GM12878 (cell line): ENCODE data around the gene PSMC3. TPM values are rescaled to one million over a fixed set of nuclear protein-coding genes. Genes with fewer than 3 reads are reported as not detected.

Experiments used
- ATAC-seq: fragments of 200-7000 bp; cut with Tn5 transposase; 3 replicates; pipeline ENCODE4 v1.9.1; 2020; ENCODE audit warnings: mild to moderate bottlenecking, moderate library complexity
- BruUV-seq: library from RNA; stranded (reverse); fragments of 400-500 nt; replicated peaks from 2 replicates; lab custom pipeline; 2021; lab: Mats Ljungman, UMichigan
- CTCF ChIA-PET: fragments of 300-600 bp; sonication (Branson Sonifier 250); formaldehyde crosslinking; extraction: SDS; loops from one replicate; lab custom pipeline; 2021; ENCODE audit warnings: inconsistent platforms; lab: Yijun Ruan, JAX
- POLR2A ChIA-PET: fragments of 350-600 bp; formaldehyde crosslinking; extraction: SDS; loops from one replicate; lab custom pipeline; 2021; ENCODE audit warnings: inconsistent platforms; lab: Charles Lee
- RAD21 ChIA-PET: fragments of 300-600 bp; sonication (Branson Sonifier 250); formaldehyde crosslinking; loops from one replicate; lab custom pipeline; 2023; ENCODE audit warnings: antibody characterized with exemption; ENCODE audit not compliant: unreplicated experiment; lab: Charles Lee
- SMC1A ChIA-PET: fragments of 300-600 bp; sonication (Branson Sonifier 250); formaldehyde crosslinking; loops from one replicate; lab custom pipeline; 2023; ENCODE audit not compliant: unreplicated experiment, uncharacterized antibody; lab: Charles Lee
- DNase-seq: peaks from one replicate; pipeline ENCODE4 v3.0.0-alpha.2; 2011; ENCODE audit warnings: low read depth, low spot score
- FAIRE-seq: peaks from 3 replicates; lab custom pipeline; 2011; peaks lifted over from hg19 to GRCh38; lab: Jason Lieb, UNC
- H2AFZ ChIP-seq: 2 replicates; pipeline ENCODE4 v1.6.0; 2011; ENCODE audit warnings: low read depth, low read length, control low read depth; ENCODE audit not compliant: control insufficient read depth
- H3K27ac ChIP-seq: 2 replicates; pipeline ENCODE4 v1.5.1; 2011; ENCODE audit warnings: control low read depth; ENCODE audit not compliant: control insufficient read depth, insufficient read depth
- H3K27me3 ChIP-seq, 2 experiments: replicated peaks in 1 of 2; 2 replicates each; pipeline versions ENCODE4 v1.6.0 to v1.6.1; 2011; ENCODE audit warnings: low read length in 1 of 2; ENCODE audit not compliant: control insufficient read depth in 2 of 2, insufficient read depth in 2 of 2
- H3K36me3 ChIP-seq, 2 experiments: 2 replicates each; pipeline ENCODE4 v1.5.1; 2011; ENCODE audit warnings: low read length in 1 of 2; ENCODE audit not compliant: control insufficient read depth in 2 of 2, insufficient read depth in 2 of 2
- H3K4me1 ChIP-seq: 2 replicates; pipeline ENCODE4 v1.6.1; 2011; ENCODE audit warnings: mild to moderate bottlenecking, low read length, moderate library complexity, mixed read lengths; ENCODE audit not compliant: control insufficient read depth, insufficient read depth
- H3K4me2 ChIP-seq: 2 replicates; pipeline ENCODE4 v1.6.0; 2011; ENCODE audit warnings: control low read depth; ENCODE audit not compliant: control insufficient read depth, insufficient read depth
- H3K4me3 ChIP-seq: fragments of 200-600 bp; sonication (generic); 2 replicates; pipeline ENCODE4 v1.5.1; 2016
- H3K79me2 ChIP-seq: 2 replicates; pipeline ENCODE4 v1.6.0; 2011; ENCODE audit warnings: low read length; ENCODE audit not compliant: control insufficient read depth, insufficient read depth
- H3K9ac ChIP-seq: 2 replicates; pipeline ENCODE4 v1.8.0; 2011; ENCODE audit warnings: low read length, control low read depth, mixed read lengths; ENCODE audit not compliant: control insufficient read depth, insufficient read depth
- H3K9me3 ChIP-seq: replicated peaks from 3 replicates; pipeline ENCODE4 v1.5.1; 2011; ENCODE audit warnings: mild to moderate bottlenecking, low read length; ENCODE audit not compliant: control insufficient read depth, insufficient read depth
- H4K20me1 ChIP-seq: 2 replicates; pipeline ENCODE4 v1.6.0; 2011; ENCODE audit not compliant: control insufficient read depth, insufficient read depth
- PML ChIP-seq: IDR thresholded peaks from 2 replicates; pipeline ENCODE4 v1.6.1; 2012; ENCODE audit warnings: low read length, inconsistent platforms
- SPI1 ChIP-seq: IDR thresholded peaks from 2 replicates; pipeline ENCODE4 v1.6.1; 2011; ENCODE audit warnings: low read depth, mild to moderate bottlenecking, low read length, moderate library complexity, borderline replicate concordance; ENCODE audit not compliant: insufficient read depth
- WGBS: methylation state at CpG from one replicate; pipeline ENCODE4 v1.1.6; 2016; ENCODE audit warnings: low lambda C conversion rate; ENCODE audit not compliant: insufficient replicate concordance, insufficient coverage; ENCODE audit errors: missing lambda C conversion rate; 5-methylcytosine and 5-hydroxymethylcytosine counted together
- in situ Hi-C: fragments of 300-500 bp; cut with MboI; formaldehyde crosslinking; loops from 9 replicates; pipeline ENCODE4 v1.14.3; 2018; ENCODE audit warnings: mixed read lengths
- intact Hi-C: fragments of 100-400 bp; cut with micrococcal nuclease; formaldehyde crosslinking; loops from one replicate; pipeline ENCODE4 v1.14.2; 2022; ENCODE audit not compliant: unreplicated experiment
- polyA plus RNA-seq, 11 experiments: library from polyadenylated mRNA; depleted of rRNA in 4 of 11; unstranded in 6 of 11; stranded (reverse) in 5 of 11; fragments of >200 nt; fragmentation: Nextera tagmentation in 4 of 11; fragmentation: Illumina TruSeq in 1 of 11; extraction: Ambion mirVana in 4 of 11; extraction: Trizol in 1 of 11; gene quantifications; 1 replicate in 1 of 11; 2 replicates in 10 of 11; pipeline versions ENCODE4 v1.2.1 to v1.2.3, GENCODE V29; 2011 to 2016; ENCODE audit warnings: inconsistent platforms in 2 of 11, missing spikeins in 2 of 11, low read depth in 1 of 11
- total RNA-seq, 4 experiments: library from RNA; depleted of rRNA in 3 of 4; stranded (reverse); fragments of >200 nt in 3 of 4; fragmentation: Illumina TruSeq in 1 of 4; extraction: Trizol in 1 of 4; gene quantifications; 2 replicates each; pipeline versions ENCODE4 v1.2.1 to v1.2.3, GENCODE V29; 2013 to 2021
- TF ChIP-seq, protein P1 (sequence below): fragments of 450-650 bp; IDR thresholded peaks from 2 replicates; pipeline ENCODE4 v1.6.1; 2017; ENCODE audit warnings: mild to moderate bottlenecking, moderate library complexity
- TF ChIP-seq, protein P2 (sequence below): fragments of 450-650 bp; IDR thresholded peaks from 2 replicates; pipeline ENCODE4 v1.6.1; 2017; ENCODE audit warnings: low read depth, mild to moderate bottlenecking, moderate library complexity

PSMC3 gene
- total and polyA plus RNA-seq, 10 of the 15 experiments (the other 5 are each of a cell fraction or from before 2014, with no cell fraction given): 39.5 to 289 (median 155) TPM

DNA sequence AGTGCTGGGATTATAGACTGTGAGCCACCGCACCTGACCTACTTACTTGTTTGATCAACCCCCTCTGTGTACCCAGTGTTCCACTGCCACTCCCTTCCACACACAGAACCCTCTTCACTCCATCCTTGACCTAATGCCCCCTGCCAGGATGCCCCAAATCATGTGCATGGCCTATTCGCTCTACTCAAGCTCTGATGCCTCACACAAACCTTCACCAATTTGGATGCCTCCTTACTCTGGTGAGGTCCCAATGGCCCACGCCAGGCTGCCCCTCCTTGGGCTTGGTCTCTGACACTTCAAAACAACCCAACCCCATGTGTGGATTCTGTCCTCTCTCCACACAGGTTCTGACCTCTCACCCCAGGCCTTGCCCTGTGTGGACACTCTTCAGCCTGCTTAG lies 9.4 kb upstream of the PSMC3 start:
- Histone ChIP-seq H3K9me3 (no peaks in the 10 kb centered on the region), H2AFZ (no peak overlapping the region), H3K4me2 (no peak overlapping the region), H3K4me1 (no peaks in the 10 kb centered on the region), H3K9ac (no peak overlapping the region), H4K20me1 (no peaks in the 10 kb centered on the region), H3K27me3 (no peaks in the 10 kb centered on the region; a peak in 1 of 4 replicates), H3K79me2 (no peaks in the 10 kb centered on the region), H3K4me3 (no peak overlapping the region), H3K36me3 (no peaks in the 10 kb centered on the region), H3K27ac (no peak overlapping the region)
- POLR2A ChIA-PET: no interaction called here
- FAIRE-seq (no peak), ATAC-seq (no peak), DNase-seq (no peak)
- SMC1A ChIA-PET: no interaction called here
- intact Hi-C loops (no loop called here), in situ Hi-C loops (no loop called here)
- TF ChIP-seq PML (no peak), SPI1 (no peak)
- TF ChIP-seq, protein P1, sequence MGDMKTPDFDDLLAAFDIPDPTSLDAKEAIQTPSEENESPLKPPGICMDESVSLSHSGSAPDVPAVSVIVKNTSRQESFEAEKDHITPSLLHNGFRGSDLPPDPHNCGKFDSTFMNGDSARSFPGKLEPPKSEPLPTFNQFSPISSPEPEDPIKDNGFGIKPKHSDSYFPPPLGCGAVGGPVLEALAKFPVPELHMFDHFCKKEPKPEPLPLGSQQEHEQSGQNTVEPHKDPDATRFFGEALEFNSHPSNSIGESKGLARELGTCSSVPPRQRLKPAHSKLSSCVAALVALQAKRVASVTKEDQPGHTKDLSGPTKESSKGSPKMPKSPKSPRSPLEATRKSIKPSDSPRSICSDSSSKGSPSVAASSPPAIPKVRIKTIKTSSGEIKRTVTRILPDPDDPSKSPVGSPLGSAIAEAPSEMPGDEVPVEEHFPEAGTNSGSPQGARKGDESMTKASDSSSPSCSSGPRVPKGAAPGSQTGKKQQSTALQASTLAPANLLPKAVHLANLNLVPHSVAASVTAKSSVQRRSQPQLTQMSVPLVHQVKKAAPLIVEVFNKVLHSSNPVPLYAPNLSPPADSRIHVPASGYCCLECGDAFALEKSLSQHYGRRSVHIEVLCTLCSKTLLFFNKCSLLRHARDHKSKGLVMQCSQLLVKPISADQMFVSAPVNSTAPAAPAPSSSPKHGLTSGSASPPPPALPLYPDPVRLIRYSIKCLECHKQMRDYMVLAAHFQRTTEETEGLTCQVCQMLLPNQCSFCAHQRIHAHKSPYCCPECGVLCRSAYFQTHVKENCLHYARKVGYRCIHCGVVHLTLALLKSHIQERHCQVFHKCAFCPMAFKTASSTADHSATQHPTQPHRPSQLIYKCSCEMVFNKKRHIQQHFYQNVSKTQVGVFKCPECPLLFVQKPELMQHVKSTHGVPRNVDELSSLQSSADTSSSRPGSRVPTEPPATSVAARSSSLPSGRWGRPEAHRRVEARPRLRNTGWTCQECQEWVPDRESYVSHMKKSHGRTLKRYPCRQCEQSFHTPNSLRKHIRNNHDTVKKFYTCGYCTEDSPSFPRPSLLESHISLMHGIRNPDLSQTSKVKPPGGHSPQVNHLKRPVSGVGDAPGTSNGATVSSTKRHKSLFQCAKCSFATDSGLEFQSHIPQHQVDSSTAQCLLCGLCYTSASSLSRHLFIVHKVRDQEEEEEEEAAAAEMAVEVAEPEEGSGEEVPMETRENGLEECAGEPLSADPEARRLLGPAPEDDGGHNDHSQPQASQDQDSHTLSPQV: no peak
- TF ChIP-seq, protein P2, sequence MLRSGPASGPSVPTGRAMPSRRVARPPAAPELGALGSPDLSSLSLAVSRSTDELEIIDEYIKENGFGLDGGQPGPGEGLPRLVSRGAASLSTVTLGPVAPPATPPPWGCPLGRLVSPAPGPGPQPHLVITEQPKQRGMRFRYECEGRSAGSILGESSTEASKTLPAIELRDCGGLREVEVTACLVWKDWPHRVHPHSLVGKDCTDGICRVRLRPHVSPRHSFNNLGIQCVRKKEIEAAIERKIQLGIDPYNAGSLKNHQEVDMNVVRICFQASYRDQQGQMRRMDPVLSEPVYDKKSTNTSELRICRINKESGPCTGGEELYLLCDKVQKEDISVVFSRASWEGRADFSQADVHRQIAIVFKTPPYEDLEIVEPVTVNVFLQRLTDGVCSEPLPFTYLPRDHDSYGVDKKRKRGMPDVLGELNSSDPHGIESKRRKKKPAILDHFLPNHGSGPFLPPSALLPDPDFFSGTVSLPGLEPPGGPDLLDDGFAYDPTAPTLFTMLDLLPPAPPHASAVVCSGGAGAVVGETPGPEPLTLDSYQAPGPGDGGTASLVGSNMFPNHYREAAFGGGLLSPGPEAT: no peak
- no TSS peak for BruUV-seq
- WGBS: 67% methylated on average over 3 of the region's 3 CpGs
- CTCF ChIA-PET: interaction anchor here (0.7 kb wide), 1 partner anchor 724 kb away, joined by 6 read pairs; no protein-coding TSS in a partner anchor
- RAD21 ChIA-PET: no interaction called here
